GM21576 (cell line): Measurements from ENCODE around the gene ATG9B.

Source experiments
- ATAC-seq: cut with Tn5 transposase; IDR thresholded peaks from one replicate; pipeline ENCODE4 v1.9.1; 2021; ENCODE audit warnings: mild to moderate bottlenecking, moderate library complexity; ENCODE audit not compliant: unreplicated experiment

The ATG9B gene

DNA sequence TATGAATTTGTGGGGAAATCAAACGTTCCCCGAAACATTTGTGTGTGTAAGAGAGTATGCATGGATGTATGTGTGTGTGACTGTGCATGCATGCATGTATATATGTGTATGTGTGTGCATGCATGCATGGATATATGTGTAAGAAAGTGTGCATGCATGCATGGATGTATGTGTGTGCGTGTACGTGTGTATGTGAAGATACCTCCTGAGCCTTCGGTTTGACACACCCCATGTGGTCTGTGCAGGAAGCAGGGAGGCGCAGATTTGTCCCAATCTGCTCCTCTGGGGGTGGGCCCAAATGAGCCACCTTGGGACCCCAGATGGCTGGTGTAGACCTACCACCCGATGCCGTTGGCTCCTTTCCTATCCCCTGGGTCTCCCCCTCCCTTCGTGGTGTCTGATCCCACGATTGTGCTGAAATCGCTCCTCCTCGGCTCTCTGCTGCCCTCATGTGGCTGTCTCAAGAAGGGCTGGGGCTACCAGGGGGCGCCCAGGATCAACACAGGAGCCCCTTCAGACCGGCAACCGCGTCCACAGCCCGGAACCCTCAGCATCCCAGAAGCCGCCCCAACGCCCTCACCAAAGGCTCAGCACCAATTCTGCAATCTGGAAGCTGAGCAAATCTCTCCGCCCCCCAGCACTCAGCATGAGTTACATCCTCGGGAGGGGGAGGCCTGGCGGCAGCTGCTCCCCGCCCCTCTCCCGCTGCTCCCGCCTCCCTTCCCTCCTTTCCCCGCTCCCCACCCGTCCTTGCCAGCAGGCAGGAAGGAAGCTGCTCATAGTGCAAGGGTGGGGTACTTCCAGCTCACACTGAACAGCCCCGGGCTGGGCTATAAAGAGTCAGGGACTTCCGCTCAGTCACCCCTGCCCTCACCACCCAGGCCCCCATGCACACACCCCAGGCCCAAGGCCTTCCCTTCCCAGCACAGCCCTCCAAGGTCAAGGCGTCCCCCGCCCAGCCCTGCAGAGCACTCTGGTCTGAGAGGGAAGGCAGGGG lies 35.8 kb downstream of the ATG9B start:
- no peak for ATAC-seq

DNA sequence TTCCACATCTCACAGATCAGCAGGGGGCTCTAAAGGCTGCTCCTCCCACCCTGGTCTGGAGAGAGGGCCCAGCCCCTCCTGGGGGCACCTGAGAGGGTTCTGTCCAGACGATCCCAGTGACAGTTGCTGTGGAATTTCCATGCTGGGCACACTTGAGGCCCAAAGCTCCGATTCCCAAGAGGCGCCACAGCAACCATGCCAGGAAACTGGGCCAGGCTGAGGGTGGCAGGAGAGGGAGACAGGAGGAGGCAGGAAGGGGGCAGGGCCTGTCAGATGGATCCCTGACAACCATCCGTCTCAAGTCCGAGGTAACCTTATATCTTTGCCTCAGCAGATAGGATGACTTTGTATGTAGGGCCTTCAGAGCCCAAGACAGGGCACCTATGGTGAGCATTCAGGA lies 37.7 kb downstream of the ATG9B start:
- no peak for ATAC-seq

DNA sequence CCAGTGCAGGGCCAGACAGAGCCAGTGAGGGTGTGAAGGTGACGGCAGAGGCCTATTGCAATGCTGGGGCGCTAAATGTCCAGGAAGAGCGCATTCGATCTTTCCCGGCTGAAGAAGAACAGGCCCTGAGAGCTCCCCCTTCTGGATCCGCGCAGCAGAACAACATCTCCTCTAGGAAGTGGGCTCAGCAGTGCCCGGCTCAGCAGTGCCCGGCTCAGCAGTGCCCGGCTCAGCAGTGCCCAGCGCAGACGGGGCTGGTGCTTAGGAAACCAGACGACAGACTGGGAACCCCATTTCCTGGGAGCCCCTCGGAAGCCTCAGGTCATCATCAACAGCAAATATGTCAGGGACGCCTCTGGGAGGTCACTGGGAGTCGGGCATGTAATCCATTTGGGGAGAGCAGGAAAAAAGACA lies 38.2 kb downstream of the ATG9B start:
- ATAC-seq, result no peak

DNA sequence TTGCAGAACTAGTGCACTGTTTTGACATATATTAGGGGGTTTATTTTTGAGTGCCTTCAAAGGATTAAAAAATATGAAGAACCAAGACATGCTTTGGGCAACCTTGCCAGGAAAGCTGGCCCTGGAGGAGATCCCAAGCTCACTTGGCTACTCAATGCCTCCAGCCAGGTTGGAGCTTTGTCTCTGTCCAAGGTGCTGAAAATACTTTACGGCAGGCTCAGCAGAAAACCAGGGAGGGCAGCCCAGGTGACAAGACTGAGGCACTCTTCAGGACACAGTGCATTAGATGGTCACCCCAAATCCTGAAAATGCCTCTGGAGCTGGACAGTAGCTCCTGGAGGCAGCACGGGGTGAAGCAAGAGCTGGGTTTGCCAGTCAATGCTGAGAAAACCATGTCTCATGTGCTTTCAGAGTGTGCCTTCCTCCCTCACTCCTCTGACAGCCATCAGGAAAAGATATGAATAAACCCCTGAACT lies 40.4 kb downstream of the ATG9B start:
- ATAC-seq, result no peak

DNA sequence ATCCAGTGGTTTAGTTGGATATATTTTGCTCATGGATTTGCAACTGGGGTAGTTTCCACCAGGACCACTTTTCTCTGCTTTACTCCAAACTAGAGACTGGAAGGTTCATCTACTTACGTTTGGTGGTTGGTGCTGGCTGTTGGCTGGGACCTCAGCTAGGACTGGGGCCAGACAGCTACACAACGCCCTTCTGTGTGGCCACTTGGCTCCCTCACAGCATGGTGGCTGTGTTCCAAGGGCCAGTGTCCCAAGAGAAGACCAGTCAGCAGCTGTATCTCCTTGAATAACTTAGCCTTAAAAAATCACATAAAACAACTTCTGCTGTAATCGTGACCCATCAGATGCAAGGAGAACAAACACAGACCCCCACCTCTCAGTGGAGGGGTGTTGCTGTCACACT lies 41.9 kb downstream of the ATG9B start:
- ATAC-seq, result no peak

DNA sequence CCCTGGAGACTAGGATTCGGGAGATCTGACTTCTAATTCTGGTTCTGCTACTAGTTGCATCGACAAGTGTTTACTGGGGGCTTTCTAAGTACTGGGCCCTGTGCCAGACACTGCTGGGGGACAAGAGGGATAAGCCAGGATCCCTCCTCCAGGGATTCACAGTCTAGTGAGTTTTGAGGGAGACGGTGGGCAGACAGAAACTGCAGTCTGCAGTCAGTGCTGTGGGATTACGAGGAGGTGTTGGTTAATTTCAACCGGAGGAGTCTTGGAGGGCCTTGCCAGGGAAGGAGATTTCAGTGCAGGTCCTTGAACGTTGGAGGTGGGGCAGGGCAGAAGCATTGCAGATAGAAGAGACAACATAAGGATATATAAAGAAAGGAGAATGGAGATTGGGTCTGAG lies 42.6 kb downstream of the ATG9B start:
- ATAC-seq, result no peak

DNA sequence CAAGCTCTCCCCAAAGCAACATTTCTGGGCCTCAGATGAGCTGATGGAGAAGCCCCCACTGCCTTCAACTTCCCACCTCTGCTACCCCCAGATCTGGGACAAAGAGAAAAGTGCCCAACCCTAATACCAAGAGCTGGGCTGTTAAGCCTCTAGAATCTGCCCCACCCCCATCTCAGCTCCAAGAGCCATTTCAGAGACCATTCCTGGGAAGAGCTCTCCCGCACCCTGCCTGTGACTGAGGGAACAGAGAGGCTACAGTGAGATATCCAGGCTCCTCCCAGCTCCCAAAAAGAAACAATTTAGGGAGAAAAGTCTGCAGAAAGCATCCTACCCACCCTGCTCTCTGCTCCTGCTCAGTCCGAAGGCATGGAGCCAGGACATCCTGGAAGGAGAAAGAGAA lies 43.6 kb downstream of the ATG9B start:
- ATAC-seq, result no peak

DNA sequence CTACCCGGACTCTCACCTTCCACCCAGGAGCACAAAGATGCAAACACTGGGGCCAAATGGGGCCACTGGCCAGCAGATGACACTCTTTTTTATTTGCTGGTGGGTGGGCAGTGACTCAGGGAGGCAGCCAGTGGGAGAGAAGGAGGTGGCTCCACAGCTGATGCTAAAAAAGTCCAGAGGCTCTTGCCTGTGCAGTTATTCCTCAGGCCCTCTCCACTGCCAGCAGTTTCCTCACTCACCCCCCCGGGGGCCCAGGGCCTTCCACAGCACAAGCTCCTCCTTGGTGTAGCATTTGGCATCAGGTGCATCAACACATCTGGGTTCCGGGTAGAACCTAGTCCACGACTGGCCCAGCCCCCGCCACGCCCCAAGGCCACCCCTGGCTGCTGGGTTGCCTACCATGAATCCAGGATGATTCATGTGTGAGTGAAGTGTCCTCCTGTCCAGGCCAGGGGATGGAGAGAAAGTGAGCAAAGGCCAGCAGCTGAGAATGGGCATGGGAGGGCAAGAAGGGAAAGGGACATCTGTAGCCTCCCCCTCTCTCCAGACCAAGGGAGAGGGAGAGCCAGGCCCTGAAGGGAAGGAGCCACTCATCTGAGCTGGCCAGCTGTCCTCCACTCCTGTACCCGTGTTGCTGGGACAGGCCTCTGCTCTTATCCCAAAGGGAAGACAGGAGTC lies 44.4 kb downstream of the ATG9B start:
- no peak for ATAC-seq

DNA sequence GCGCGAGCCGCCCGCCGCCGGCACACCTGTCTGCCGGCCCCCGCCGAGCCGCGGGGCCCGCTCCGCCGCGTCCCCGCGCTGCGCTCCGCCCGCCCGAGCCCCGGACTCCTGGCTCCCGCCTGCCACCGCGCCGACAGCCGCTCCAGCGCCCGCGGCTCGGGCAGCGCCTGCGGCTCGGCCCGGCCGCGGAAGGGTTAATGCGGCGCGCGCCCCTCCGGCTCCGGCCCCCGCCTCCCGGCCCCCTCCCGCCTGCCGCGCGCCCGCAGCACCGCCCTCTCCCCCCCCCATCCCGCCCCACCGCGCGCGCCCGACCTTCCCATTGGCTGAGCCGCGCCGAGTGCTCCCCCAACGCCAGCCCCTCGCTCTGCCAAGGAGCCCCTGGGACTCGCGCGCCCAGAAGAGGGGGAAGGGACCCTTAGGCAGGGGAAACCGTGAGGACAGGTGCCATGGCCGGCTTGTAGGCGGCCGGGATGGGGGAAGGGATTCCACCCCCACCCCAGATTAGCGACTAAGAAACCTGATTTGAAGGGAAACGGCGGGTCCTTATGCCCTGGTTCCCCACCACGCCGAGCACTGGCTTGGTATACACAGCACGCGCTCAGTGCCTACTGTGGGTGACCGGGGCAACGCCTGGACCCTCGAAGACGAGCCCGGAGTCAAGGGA lies 46.0 kb downstream of the ATG9B start, which contains the start of gene KCNH2:
Gene KCNH2 (minus strand): TSS at position 196 of the 664 bp plus-strand sequence. CDS start 408 bp downstream, outside the sequence.
- no peak for ATAC-seq

DNA sequence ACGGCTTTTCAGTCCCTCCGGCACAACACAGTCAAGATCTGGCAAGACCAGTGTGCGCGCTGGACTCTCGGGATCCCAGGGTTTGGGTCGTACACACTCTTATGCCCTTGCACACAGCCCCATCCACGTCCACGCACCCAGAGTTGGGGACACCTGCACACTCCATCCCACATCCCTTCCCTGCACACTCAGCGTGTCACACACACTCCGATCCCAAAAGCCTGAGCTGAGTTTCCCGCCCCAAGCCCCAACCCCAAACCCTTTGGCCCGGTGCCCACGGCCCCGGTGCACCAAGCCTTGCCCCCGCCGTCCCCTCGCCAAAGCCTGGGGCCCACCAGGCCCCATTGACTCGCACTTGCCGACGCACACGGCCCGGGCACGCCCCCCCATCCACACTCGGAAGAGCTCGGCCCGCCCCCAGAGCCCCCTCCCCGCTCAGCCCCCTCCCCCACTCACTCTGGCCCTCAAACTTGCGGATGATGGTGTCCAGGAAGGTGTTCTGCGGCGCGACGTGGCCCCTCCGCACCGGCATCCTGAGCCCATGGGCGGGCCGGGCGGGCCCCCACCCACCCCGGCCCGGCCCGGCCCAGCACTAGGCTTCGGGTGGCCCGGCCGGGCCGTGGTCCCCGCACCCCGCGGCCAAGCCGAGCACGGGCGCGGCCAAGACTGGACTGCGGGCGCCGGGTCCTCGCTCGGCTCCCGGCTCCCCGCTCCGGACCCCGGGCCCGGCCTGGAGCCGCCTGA lies 46.7 kb downstream of the ATG9B start:
- no peak for ATAC-seq

DNA sequence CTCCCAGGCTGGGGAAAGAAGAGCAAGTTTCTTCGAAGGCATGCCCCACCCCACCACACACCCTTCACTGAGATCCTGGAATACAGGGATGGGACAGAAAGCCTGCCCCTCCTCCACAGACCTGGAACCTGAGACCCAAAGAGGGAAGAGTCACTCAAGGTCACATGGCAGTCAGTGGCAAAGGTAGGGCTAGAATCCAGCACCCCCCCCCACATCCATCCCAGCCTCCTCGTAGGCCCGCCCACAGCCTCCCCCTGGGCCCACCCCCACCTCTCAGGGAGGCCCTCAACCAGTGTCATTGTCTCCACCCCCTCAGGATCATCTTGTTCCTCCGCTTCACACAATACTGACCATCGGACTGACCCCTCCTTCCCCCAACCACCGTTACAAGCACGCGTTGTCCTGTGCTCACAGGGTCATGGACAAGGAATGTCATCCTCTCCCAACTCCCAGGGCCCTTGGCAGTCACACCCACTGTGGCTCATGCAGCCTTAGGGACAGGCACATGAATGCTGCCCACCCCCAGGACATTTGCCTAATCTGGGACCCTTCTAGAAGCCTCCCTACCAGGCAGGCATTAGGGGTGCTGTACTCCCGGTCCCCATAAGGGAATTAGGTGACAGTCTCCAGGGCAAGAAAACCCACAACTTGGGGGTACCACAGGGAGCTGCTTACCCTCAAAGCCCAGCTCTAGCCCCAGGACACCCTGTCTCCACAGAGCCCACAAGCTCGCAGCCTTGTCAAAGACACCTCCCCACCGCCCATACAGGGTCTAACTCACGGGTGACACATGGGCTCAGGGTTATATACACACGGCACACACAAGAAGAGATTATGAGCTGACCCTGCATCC lies 47.5 kb downstream of the ATG9B start:
- no peak for ATAC-seq

DNA sequence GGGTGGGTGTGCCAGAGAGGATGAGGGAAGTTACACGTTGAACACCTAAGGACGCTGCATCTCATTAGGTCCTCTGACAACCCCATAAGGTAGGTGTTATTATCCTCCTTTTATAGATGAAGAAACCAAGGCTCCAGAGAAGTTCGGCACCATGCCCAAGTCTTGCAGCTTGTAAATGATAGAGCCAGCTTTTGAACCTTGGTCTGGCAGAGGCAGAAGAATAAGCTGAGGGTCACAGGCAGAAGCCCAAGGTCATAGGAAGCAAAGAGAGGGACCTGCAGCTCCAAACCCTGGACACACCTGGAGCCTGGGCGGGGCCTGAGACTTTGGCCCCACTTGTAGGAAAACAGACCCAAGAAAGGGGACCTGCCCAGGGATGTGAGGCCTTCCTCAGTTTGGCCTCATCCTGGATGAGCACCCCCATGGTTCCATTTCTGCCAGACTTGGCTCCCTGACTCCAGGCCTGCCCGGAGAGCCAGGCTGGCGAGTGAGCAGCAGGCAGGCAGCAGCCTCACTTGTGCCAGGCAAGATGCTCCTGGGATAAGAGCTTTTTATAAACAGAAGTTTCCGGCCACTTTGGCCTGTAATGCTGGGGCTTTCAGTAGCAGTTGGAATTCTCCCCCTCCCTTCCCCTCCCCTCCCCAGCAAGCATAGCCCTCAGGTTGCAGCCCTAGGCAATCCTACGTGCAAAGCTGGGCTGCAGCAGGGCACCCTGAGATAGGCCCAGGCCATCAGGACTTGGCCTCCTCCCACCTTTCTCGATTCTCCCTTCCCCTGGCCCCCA lies 48.6 kb downstream of the ATG9B start:
- ATAC-seq, result no peak

DNA sequence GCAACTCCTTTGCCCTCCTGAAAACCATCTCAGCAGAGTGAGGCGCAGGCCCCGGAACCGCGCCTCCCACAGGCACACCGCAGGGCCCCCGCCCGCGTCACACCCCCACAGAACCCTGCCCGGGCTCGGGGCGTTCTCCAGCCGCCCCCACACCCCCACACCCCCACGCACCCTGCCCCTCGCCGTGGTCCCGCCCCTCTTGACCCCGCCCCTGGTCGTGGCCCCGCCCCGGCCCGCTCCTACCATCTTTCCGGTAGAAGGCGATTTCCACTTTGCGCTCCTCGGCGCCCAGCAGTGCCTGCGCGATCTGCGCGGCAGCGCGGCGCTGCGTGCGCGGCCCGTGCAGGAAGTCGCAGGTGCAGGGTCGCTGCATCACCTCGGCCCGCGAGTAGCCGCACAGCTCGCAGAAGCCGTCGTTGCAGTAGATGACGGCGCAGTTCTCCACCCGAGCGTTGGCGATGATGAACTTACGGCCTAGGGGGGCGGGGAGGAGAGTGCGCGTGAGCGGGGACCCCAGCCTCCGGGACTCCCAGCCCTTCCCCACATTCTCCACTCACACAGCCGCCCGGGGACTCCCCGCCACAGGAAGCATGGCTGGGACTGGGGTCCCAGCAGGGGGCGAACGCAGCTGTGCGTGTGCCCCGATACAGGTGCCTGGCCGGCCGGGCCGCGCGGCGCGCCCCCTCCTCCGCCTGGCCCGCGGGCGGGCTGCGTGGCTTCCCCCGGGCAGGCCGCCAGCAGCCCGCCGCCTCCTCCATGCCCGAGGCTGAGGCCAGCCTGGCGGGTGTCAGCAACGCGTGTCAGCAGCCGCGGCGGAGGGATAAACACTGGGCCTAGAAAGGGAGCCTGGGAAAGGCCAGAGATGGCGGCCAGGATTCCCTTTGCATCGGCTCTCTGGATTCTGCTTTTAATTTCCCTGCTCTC lies 49.6 kb downstream of the ATG9B start:
- ATAC-seq, result no peak

DNA sequence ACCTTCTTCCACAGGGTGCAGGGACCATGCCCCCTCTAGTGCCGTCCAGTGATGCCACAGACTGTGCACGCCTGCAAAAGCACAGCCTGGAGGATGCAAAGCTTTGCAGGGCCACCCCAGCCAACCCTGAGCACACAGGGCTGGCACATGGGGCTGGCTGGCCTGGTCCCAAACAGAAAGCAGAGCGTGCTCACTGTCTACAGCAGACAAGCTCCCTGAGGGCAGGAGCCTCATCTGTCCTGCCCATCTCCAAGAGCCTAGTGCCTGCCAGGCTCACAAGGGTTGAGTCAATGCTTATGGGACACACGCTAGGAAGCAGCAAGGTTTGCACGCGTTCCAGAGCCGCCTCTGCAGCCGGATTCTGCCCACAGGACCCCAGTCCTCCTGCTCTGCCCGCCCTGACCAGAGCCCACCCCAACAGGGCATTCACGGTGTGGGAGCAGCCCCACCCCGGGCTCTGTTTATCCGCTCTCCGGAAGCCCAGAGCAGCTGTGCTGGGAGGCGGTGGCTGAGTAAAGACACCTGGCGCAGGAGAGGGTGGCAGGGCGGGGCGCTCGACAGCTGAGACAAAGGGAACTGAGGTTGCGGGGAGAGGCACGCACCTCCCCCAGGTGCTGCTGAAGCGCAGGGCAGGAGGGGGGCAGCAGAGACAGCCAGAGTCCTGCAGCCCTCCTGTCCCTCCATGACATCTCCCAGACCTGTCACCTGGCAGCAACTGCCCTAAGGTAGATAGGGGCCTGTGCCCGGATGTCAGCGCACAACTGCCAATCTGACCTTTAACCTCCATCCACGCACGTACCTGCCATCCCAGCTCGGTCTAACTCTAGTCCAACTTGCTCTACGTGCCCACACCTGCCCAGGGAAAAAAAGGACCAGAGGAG lies 50.5 kb downstream of the ATG9B start:
- no peak for ATAC-seq

DNA sequence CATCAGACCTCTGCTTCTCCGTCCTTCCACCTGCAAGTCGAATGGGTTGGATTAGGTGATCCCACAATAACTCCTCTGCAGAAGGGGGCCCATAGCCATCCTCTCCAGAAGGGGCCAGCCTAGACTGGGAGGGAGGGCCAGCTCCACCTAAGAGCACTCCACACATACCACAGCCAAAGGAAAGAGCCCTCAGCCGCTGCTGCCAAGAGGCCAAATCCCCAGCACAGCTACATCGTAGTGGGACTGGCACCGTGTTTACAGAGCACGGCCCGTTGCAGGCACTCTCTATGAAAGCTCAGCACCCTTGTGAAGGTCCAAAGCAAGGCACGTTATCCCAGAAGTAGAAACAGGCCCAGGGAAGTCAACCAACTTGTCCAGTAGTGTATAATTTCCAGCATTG lies 51.6 kb downstream of the ATG9B start:
- no peak for ATAC-seq

DNA sequence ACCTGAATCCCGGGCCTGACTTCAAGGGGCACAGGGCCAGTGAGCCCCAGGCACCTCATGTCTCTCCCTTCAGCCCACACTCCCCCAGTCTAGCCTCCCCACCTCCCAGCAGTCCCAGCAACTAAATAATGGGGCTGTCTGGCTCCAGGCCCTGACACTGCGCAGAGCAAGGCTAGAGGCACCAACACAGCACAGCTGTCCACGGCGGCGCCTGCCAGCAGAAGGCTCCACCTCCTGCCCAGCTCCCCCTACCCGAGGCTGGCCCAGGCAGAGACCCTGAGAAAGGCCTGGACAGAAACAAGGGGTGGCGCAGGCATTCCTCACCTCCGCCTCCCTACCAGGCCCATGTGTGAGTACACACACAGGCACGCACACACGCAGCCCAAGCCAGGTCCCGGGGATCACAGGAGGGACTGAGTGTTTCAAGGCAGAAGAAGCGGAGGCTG lies 52.2 kb downstream of the ATG9B start:
- ATAC-seq, result no peak
